Measurements from ENCODE around the gene IRF2BPL.

DNA sequence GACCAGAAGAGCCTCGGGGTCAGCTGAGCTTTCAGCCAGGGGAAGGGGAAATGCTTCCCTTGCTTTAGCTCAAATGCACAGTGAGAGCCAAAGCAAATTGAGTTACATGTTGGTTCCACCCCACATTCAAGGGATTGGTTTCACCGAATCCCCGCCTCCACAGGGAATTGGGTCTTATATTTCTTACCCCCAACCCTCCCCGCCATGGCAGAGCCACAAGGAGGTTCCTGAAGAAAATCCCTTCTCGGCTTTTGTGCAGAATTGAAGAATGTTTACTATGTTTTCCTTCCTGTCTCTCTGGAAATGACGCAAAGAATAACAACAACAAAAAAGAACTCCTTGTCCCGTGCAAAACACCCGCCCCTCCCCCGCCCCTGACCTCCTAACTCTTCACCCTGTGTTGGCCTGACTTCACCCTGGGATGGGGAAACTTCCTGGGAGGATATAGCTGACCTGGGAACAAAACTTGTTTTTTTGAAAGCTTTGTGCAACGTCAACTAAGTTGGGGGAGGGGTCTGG lies 47.7 kb upstream of the IRF2BPL start:
- TF ChIP-seq POLR2A (IDR thresholded peaks at IDR 0.05) (no peak), CTCF (IDR thresholded peaks at IDR 0.05) (no peak)

All from prostate gland (tissue), 2 donors.